Fibroblast of lung (primary cell): Measurements from ENCODE around the gene MYOM1. TPM values are rescaled to one million over a fixed set of nuclear protein-coding genes. Genes with fewer than 3 reads are reported as not detected.

Experiments
- DNase-seq, 2 donors: peaks; one replicate each; pipeline versions ENCODE4 v3.0.0 to v3.0.0-alpha.2; 2010; ENCODE audit warnings: low read depth in 2 of 2
- H2AFZ ChIP-seq: 2 replicates; pipeline ENCODE4 v1.5.1; 2012; ENCODE audit warnings: low read length, control low read depth, inconsistent platforms
- H3K27ac ChIP-seq: 2 replicates; pipeline ENCODE4 v1.5.1; 2011; ENCODE audit warnings: low read length, control low read depth; ENCODE audit not compliant: insufficient read depth
- H3K27me3 ChIP-seq: 2 replicates; pipeline ENCODE4 v1.5.1; 2011; ENCODE audit warnings: mild to moderate bottlenecking, low read length; ENCODE audit not compliant: control insufficient read depth, insufficient read depth
- H3K36me3 ChIP-seq: 2 replicates; pipeline ENCODE4 v1.5.1; 2011; ENCODE audit warnings: low read length; ENCODE audit not compliant: control insufficient read depth, insufficient read depth
- H3K4me1 ChIP-seq: 2 replicates; pipeline ENCODE4 v1.5.1; 2011; ENCODE audit warnings: low read length; ENCODE audit not compliant: control insufficient read depth, insufficient read depth; ENCODE audit errors: extremely low read depth
- H3K4me2 ChIP-seq: 2 replicates; pipeline ENCODE4 v1.5.1; 2011; ENCODE audit warnings: low read length, control low read depth; ENCODE audit not compliant: insufficient read depth; ENCODE audit errors: extremely low read depth
- H3K4me3 ChIP-seq, 4 experiments: fragments of 200-600 bp in 1 of 4; sonication (generic) in 1 of 4; replicated peaks in 1 of 4; 2 replicates each; pipeline ENCODE4 v1.5.1; 2011 to 2016; ENCODE audit warnings: low read length in 4 of 4, low read depth in 3 of 4, mild to moderate bottlenecking in 3 of 4, control low read depth in 2 of 4, inconsistent platforms in 1 of 4, mixed read lengths in 1 of 4; ENCODE audit not compliant: insufficient read depth in 1 of 4; ENCODE audit errors: control extremely low read depth in 1 of 4
- H3K79me2 ChIP-seq: 2 replicates; pipeline ENCODE4 v1.5.1; 2012; ENCODE audit warnings: mild to moderate bottlenecking, low read length, inconsistent platforms; ENCODE audit not compliant: control insufficient read depth, insufficient read depth
- H3K9ac ChIP-seq: 2 replicates; pipeline ENCODE4 v1.5.1; 2011; ENCODE audit warnings: mild to moderate bottlenecking, low read length, control low read depth; ENCODE audit not compliant: insufficient read depth
- H3K9me3 ChIP-seq: 2 replicates; pipeline ENCODE4 v1.5.1; 2012; ENCODE audit warnings: low read depth, low read length; ENCODE audit not compliant: control insufficient read depth, insufficient read depth
- H4K20me1 ChIP-seq: 2 replicates; pipeline ENCODE4 v1.5.1; 2011; ENCODE audit warnings: low read length; ENCODE audit not compliant: control insufficient read depth, insufficient read depth; ENCODE audit errors: extremely low read depth
- EZH2 ChIP-seq: IDR thresholded peaks from 2 replicates; pipeline ENCODE4 v1.5.1; 2012; ENCODE audit warnings: low read length, control low read depth, mild to moderate bottlenecking; ENCODE audit errors: missing control alignments
- polyA plus RNA-seq, 2 donors: library from polyadenylated mRNA; depleted of rRNA in 1 of 2; stranded (reverse) in 1 of 2; unstranded in 1 of 2; fragments of >200 nt; gene quantifications; 2 replicates each; pipeline ENCODE4 v1.2.1, GENCODE V29; 2011 to 2012; ENCODE audit warnings: missing spikeins in 1 of 2
- total RNA-seq: library from RNA; depleted of rRNA; stranded (reverse); fragments of >200 nt; gene quantifications from 2 replicates; pipeline ENCODE4 v1.2.1, GENCODE V29; 2014
- TF ChIP-seq, protein P1 (sequence below), 2 donors: IDR thresholded peaks in 1 of 2; conservative IDR thresholded peaks in 1 of 2; 1 replicate in 1 of 2; 2 replicates in 1 of 2; pipeline ENCODE4 v1.5.1; 2011 to 2012; ENCODE audit warnings: low read length in 2 of 2, control low read depth in 1 of 2, inconsistent platforms in 1 of 2, low read depth in 1 of 2, mild to moderate bottlenecking in 1 of 2

The MYOM1 gene
- total and polyA plus RNA-seq, 2 donors (not counting 1 experiment from before 2014, with no cell fraction given): 0.07 to 0.83 TPM

DNA sequence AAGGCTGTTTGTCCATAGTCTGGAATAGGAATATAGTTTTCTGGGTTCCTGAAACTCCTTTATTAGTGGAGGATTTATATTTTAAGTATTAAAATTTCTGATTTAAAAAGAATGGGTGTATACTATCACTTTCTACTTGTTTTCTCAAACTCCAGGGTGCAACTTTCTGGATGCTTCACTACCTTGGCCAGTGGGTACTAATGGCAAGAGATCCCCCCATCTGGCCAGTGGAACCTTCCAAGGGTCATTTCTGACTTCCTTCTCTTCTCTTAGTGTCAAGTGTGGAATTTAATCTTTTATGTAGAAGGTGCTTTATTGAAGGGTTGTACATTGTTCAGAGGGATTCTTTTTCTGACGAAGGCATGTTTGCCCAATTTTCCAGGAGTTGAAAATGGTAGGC is 120.4 kb downstream of the MYOM1 start:
- Histone ChIP-seq H2AFZ (no peak overlapping the region), H3K36me3 (no peaks in the 10 kb centered on the region), H3K9me3 (no peaks in the 10 kb centered on the region), H3K27me3 (no peaks in the 10 kb centered on the region), H3K9ac (no peak overlapping the region), H4K20me1 (no peaks in the 10 kb centered on the region), H3K79me2 (no peaks in the 10 kb centered on the region), H3K27ac (no peak overlapping the region), H3K4me1 (no peaks in the 10 kb centered on the region), H3K4me3 (no peak overlapping the region), H3K4me2 (no peak overlapping the region)
- TF ChIP-seq, protein P1, sequence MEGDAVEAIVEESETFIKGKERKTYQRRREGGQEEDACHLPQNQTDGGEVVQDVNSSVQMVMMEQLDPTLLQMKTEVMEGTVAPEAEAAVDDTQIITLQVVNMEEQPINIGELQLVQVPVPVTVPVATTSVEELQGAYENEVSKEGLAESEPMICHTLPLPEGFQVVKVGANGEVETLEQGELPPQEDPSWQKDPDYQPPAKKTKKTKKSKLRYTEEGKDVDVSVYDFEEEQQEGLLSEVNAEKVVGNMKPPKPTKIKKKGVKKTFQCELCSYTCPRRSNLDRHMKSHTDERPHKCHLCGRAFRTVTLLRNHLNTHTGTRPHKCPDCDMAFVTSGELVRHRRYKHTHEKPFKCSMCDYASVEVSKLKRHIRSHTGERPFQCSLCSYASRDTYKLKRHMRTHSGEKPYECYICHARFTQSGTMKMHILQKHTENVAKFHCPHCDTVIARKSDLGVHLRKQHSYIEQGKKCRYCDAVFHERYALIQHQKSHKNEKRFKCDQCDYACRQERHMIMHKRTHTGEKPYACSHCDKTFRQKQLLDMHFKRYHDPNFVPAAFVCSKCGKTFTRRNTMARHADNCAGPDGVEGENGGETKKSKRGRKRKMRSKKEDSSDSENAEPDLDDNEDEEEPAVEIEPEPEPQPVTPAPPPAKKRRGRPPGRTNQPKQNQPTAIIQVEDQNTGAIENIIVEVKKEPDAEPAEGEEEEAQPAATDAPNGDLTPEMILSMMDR (conservative IDR thresholded peaks at IDR 0.05 in 1 of 2, IDR thresholded peaks at IDR 0.05 in 1 of 2; ENCODE audit: low read depth in 1 of 2, low read length in 2 of 2): no peak
- no peak for TF ChIP-seq EZH2
- DNase-seq: no peak

DNA sequence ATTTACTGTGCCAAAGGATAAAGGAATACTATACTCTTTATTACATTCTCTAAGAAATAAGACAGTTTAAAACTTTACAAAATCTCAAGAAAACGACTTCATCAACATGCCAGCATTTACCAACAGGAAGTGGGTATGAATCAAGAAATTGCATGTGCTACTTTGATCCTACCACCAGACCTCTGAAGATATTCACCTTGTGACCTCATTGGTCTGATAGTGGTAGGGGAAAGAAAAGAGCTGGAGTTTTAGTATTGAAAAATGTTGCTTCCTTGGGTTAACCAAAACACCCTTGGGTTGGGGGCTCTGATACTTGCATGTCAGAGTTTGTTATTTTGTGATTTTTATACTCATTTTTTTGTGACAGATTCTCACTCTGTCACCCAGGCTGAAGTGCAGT is 122.7 kb downstream of the MYOM1 start:
- H3K36me3 ChIP-seq: no peaks in the 10 kb centered on the region
- no peak overlapping the region for H3K4me2 ChIP-seq
- no peak overlapping the region for H3K27ac ChIP-seq
- no peaks in the 10 kb centered on the region for H3K79me2 ChIP-seq
- no peaks in the 10 kb centered on the region for H4K20me1 ChIP-seq
- H3K4me3 ChIP-seq: no peak overlapping the region
- no peak overlapping the region for H2AFZ ChIP-seq
- TF ChIP-seq, protein P1 (conservative IDR thresholded peaks at IDR 0.05 in 1 of 2, IDR thresholded peaks at IDR 0.05 in 1 of 2; ENCODE audit: low read depth in 1 of 2, low read length in 2 of 2): no peak
- no peak for TF ChIP-seq EZH2
- H3K9ac ChIP-seq: no peak overlapping the region
- H3K4me1 ChIP-seq: no peaks in the 10 kb centered on the region
- H3K27me3 ChIP-seq: no peaks in the 10 kb centered on the region
- DNase-seq: no peak
- no peaks in the 10 kb centered on the region for H3K9me3 ChIP-seq

DNA sequence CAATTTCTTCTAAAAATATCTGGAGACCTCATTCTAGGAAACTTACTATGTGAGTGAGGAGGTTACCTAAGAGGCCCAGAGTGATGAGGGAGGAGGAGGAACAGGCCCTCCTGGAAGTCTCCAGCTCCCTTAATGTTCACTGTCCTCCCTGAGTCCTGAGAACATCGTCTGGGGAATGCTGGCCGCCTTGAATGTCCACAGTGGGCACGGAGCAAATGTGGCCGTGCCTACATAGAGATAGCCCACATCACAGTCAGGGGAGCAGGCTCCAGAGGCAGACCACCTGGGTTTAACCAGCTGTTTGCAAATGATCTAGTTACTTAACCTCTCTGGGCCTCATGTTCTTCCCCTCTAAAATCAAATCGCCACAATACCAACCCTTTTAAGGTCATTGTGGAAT is 123.8 kb downstream of the MYOM1 start:
- no peak overlapping the region for H3K4me3 ChIP-seq
- H3K27me3 ChIP-seq: no peaks in the 10 kb centered on the region
- H3K4me2 ChIP-seq: no peak overlapping the region
- no peaks in the 10 kb centered on the region for H3K79me2 ChIP-seq
- H2AFZ ChIP-seq: no peak overlapping the region
- DNase-seq: no peak
- H3K4me1 ChIP-seq: no peaks in the 10 kb centered on the region
- H3K27ac ChIP-seq: no peak overlapping the region
- no peak overlapping the region for H3K9ac ChIP-seq
- H3K36me3 ChIP-seq: no peaks in the 10 kb centered on the region
- TF ChIP-seq EZH2: no peak
- TF ChIP-seq, protein P1 (conservative IDR thresholded peaks at IDR 0.05 in 1 of 2, IDR thresholded peaks at IDR 0.05 in 1 of 2; ENCODE audit: low read depth in 1 of 2, low read length in 2 of 2): no peak
- H3K9me3 ChIP-seq: no peaks in the 10 kb centered on the region
- H4K20me1 ChIP-seq: no peaks in the 10 kb centered on the region
